Tibial artery (tissue), 4 donors: ENCODE data around the gene ISL1.

Experiments
- DNase-seq, 2 donors: peaks; one replicate each; pipeline ENCODE4 v3.0.0-alpha.2; 2019
- H3K27ac ChIP-seq, 2 donors: fragments of 200-600 bp; sonication (generic) in 1 of 2; 1 replicate in 1 of 2; 2 replicates in 1 of 2; pipeline ENCODE4 v1.5.1; 2018 to 2019; ENCODE audit warnings: mild to moderate bottlenecking in 1 of 2
- H3K27me3 ChIP-seq, 2 donors: fragments of 200-600 bp; sonication (generic) in 1 of 2; one replicate each; pipeline versions ENCODE4 v1.5.1 to v1.6.0; 2016 to 2019
- H3K36me3 ChIP-seq, 3 donors: fragments of 200-600 bp; sonication (generic) in 2 of 3; one replicate each; pipeline ENCODE4 v1.5.1; 2016 to 2019; ENCODE audit warnings: mild to moderate bottlenecking in 2 of 3
- H3K4me1 ChIP-seq, 4 donors: fragments of 200-600 bp; sonication (generic) in 2 of 4; 1 replicate in 3 of 4; 2 replicates in 1 of 4; pipeline ENCODE4 v1.5.1; 2016 to 2019
- H3K4me3 ChIP-seq, 2 donors: fragments of 200-600 bp; sonication (generic) in 1 of 2; 1 replicate in 1 of 2; 2 replicates in 1 of 2; pipeline ENCODE4 v1.5.1; 2018 to 2019; ENCODE audit warnings: mild to moderate bottlenecking in 2 of 2
- H3K9me3 ChIP-seq, 3 donors: fragments of 200-600 bp; sonication (generic) in 1 of 3; one replicate each; pipeline ENCODE4 v1.5.1; 2016 to 2019
- CTCF ChIP-seq, 2 experiments: fragments of 200-600 bp in 1 of 2; fragments of 450-650 bp in 1 of 2; IDR thresholded peaks; one replicate each; pipeline ENCODE4 v1.5.1; 2017 to 2019; ENCODE audit warnings: antibody characterized with exemption in 2 of 2, mild to moderate bottlenecking in 1 of 2, moderate library complexity in 1 of 2
- intact Hi-C: fragments of 100-400 bp; cut with DNase I; formaldehyde crosslinking; loops from one replicate; pipeline ENCODE4 v1.15.0; 2023; ENCODE audit warnings: low total_unique reads

Gene ISL1

DNA sequence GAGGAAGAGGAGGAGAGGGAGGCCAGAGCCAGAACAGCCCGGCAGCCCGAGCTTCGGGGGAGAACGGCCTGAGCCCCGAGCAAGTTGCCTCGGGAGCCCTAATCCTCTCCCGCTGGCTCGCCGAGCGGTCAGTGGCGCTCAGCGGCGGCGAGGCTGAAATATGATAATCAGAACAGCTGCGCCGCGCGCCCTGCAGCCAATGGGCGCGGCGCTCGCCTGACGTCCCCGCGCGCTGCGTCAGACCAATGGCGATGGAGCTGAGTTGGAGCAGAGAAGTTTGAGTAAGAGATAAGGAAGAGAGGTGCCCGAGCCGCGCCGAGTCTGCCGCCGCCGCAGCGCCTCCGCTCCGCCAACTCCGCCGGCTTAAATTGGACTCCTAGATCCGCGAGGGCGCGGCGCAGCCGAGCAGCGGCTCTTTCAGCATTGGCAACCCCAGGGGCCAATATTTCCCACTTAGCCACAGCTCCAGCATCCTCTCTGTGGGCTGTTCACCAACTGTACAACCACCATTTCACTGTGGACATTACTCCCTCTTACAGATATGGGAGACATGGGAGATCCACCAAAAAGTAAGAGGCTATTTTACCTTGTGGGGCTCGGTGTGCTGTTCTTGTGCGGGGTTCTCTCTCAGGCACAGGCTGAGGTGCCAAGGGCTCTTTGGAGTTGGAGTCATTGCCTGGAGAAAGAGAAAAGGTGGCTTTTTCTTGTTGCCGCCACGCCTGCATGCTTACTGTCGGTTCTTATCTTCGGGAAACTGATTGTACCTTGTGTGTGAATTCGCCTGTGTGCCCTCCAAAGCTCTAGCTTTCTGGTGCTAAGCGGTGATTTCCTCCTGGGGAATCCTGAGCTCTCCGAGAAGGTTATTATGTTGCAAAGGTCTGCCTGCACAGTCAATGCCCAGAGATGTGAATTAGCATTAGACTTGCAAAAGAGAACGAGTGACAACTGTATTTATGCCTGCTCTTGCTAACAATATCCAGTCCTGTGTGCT, at the start of gene ISL1:
Gene ISL1 (plus strand): TSS at position 318 of the 991 bp plus-strand sequence. CDS start 224 bp downstream, at position 542.
- peaks cover 0 to 47% (median 21%) of the 10 kb centered on the region in 4 donors for H3K4me1 ChIP-seq
- no peaks in the 10 kb centered on the region for H3K9me3 ChIP-seq
- TF ChIP-seq CTCF (IDR thresholded peaks at IDR 0.05) = no peak
- peak within 1 kb of the TSS; percentile 38 to 53 for H3K4me3 ChIP-seq
- intact Hi-C loops = no loop called here
- no peaks in the 10 kb centered on the region for H3K36me3 ChIP-seq
- peaks cover 0 to 91% of the 10 kb centered on the region in 2 donors for H3K27me3 ChIP-seq
- H3K27ac ChIP-seq = no peak within 1 kb of the TSS
- DNase-seq = no peak

DNA sequence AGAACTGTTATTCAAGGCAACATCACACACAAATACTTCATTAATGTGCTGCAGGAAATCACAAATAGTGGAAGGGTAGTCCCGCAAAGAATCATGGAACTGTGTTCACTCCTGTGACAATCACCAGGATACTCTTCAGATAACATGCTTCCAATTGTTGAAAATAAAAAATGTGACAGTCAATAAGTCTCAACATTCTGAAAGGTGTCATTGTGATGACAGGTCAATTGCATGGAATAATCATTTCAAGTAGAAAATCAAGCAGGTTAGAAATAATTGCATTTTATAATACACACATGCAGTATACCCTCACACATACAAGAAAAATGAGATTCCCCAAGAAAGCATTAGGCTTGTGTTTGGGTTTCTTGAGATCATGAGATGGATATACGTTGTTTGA, 46.4 kb upstream of the ISL1 start:
- no peaks in the 10 kb centered on the region for H3K4me1 ChIP-seq
- H3K27ac ChIP-seq = no peak overlapping the region
- no peaks in the 10 kb centered on the region for H3K36me3 ChIP-seq
- TF ChIP-seq CTCF (IDR thresholded peaks at IDR 0.05) = no peak
- H3K4me3 ChIP-seq = no peak overlapping the region
- no peaks in the 10 kb centered on the region for H3K27me3 ChIP-seq
- intact Hi-C loops = no loop called here
- no peaks in the 10 kb centered on the region for H3K9me3 ChIP-seq
- DNase-seq = no peak

DNA sequence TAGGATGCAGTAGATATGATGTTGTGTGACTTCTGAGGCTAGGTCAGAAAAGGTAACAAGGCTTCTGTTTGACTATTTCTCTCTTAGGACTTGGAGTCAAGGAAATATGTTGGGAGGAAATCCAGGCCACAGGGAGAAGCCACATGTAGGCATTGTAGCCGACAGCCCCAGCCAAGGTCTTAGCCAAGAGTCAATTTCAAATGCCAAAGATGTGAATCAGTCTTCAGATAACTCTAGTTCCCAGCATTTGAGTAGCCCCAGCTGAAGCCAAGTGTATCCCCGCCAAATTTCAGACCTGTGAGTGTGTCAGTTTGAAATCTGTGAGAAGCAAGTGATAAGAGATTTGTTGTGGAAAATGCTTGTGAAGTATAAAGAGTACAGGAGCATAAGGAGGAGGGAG, 38.1 kb upstream of the ISL1 start:
- H3K4me1 ChIP-seq = no peaks in the 10 kb centered on the region
- TF ChIP-seq CTCF (IDR thresholded peaks at IDR 0.05) = no peak
- intact Hi-C loops = no loop called here

DNA sequence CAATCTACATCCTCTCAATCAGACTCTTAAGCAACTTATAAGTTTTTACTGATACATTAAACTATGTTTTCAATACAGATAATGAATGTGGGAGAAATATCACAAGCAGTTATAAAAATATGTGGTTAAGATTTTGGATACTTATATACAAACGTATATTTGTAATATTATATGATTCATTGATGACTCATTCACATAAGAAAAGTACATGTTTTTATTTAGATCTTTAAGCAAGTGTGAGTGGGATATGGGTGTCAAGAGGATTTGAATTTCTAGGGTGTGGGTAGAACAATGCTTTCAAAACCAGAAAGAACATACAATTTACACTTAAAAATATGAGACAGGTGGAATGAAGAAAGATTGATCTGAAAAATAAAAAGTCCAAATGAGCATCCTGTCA, 36.1 kb upstream of the ISL1 start:
- H3K36me3 ChIP-seq = no peaks in the 10 kb centered on the region
- intact Hi-C loops = no loop called here
- no peak for TF ChIP-seq CTCF (IDR thresholded peaks at IDR 0.05)
- peaks cover 0 to 14% (median 9%) of the 10 kb centered on the region in 3 donors for H3K9me3 ChIP-seq
- no peaks in the 10 kb centered on the region for H3K4me1 ChIP-seq
- no peak for DNase-seq
- no peak overlapping the region for H3K4me3 ChIP-seq
- no peak overlapping the region for H3K27ac ChIP-seq
- H3K27me3 ChIP-seq = no peaks in the 10 kb centered on the region

More for the DNA sequence above, 38.1 kb upstream of the ISL1 start:
- Histone ChIP-seq H3K27me3 (no peaks in the 10 kb centered on the region), H3K4me3 (no peak overlapping the region), H3K36me3 (no peaks in the 10 kb centered on the region), H3K27ac (no peak overlapping the region), H3K9me3 (peaks cover 0 to 14% (median 9%) of the 10 kb centered on the region in 3 donors)
- DNase-seq = no peak

- Histone ChIP-seq H3K4me1 (no peaks in the 10 kb centered on the region), H3K9me3 (peaks cover 0 to 14% (median 9%) of the 10 kb centered on the region in 3 donors), H3K36me3 (no peaks in the 10 kb centered on the region), H3K27me3 (no peaks in the 10 kb centered on the region), H3K4me3 (no peak overlapping the region), H3K27ac (no peak overlapping the region)
- DNase-seq = no peak
- intact Hi-C loops = no loop called here
- no peak for TF ChIP-seq CTCF (IDR thresholded peaks at IDR 0.05)
These were observed 35.5 kb upstream of the ISL1 start for GRCh38 chr5:51347704-51348103.
